K562 (cell line): ENCODE data around the gene DKK3. TPM values are rescaled to one million over a fixed set of nuclear protein-coding genes. Genes with fewer than 3 reads are reported as not detected.

Experiments
- ATAC-seq: fragments of 200-7000 bp; cut with Tn5 transposase; 3 replicates; pipeline ENCODE4 v1.9.1; 2020; ENCODE audit warnings: moderate library complexity
- BruUV-seq: library from RNA; stranded (reverse); fragments of 400-500 nt; replicated peaks from 2 replicates; lab custom pipeline; 2021; lab: Mats Ljungman, UMichigan
- CTCF ChIA-PET: fragments of 300-600 bp; formaldehyde crosslinking; extraction: SDS; loops from one replicate; lab custom pipeline; 2021; ENCODE audit warnings: low intra/inter-chr PET ratio; lab: Yijun Ruan, JAX
- POLR2A ChIA-PET: fragments of 300-600, 350-650 bp; sonication (Branson Sonifier 250); formaldehyde crosslinking; extraction: SDS; loops from one replicate; lab custom pipeline; 2021; ENCODE audit warnings: antibody characterized with exemption, inconsistent platforms; lab: Yijun Ruan, JAX
- DNase-seq, 4 experiments: peaks; one replicate each; pipeline versions ENCODE4 v3.0.0 to v3.0.0-alpha.2; 2011 to 2018; ENCODE audit warnings: low spot score in 3 of 4, mixed read lengths in 3 of 4; ENCODE audit errors: extremely low read depth in 1 of 4
- FAIRE-seq: peaks from 2 replicates; lab custom pipeline; 2011; peaks lifted over from hg19 to GRCh38; lab: Jason Lieb, UNC
- H2AFZ ChIP-seq: 2 replicates; pipeline ENCODE4 v1.6.0; 2011; ENCODE audit warnings: low read depth, low read length, control low read depth, inconsistent platforms
- H3K27ac ChIP-seq: fragments of 200-600 bp; 3 replicates; pipeline ENCODE4 v1.8.0; 2011; ENCODE audit warnings: low read depth, mild to moderate bottlenecking, control low read depth, inconsistent platforms, low read length, moderate library complexity, mixed read lengths; ENCODE audit errors: extremely low read depth
- H3K27me3 ChIP-seq, 2 experiments: fragments of 300-600 bp in 1 of 2; 2 replicates in 1 of 2; 3 replicates in 1 of 2; pipeline versions ENCODE4 v1.6.0 to v1.8.0; 2011; ENCODE audit warnings: inconsistent platforms in 2 of 2, low read length in 2 of 2, mild to moderate bottlenecking in 1 of 2, mixed read lengths in 1 of 2, moderate library complexity in 1 of 2; ENCODE audit not compliant: control insufficient read depth in 2 of 2, insufficient read depth in 2 of 2
- H3K36me3 ChIP-seq: fragments of 300-600 bp; 3 replicates; pipeline ENCODE4 v1.8.0; 2011; ENCODE audit warnings: mild to moderate bottlenecking, low read length, inconsistent platforms; ENCODE audit not compliant: control insufficient read depth, insufficient read depth
- H3K4me1 ChIP-seq, 2 experiments: fragments of 200-600 bp in 1 of 2; replicated peaks in 1 of 2; 2 replicates in 1 of 2; 3 replicates in 1 of 2; pipeline versions ENCODE4 v1.5.1 to v1.8.0; 2011; ENCODE audit warnings: inconsistent platforms in 2 of 2, low read length in 2 of 2, mild to moderate bottlenecking in 1 of 2, mixed read lengths in 1 of 2, moderate library complexity in 1 of 2; ENCODE audit not compliant: control insufficient read depth in 2 of 2, insufficient read depth in 2 of 2
- H3K4me2 ChIP-seq: 2 replicates; pipeline ENCODE4 v1.6.1; 2011; ENCODE audit warnings: low read length, control low read depth, inconsistent platforms, mixed read lengths; ENCODE audit not compliant: insufficient read depth
- H3K4me3 ChIP-seq: fragments of 200-600 bp; sonication (generic), shearing (Covaris generic); 2 replicates; pipeline ENCODE4 v1.5.1; 2016; ENCODE audit warnings: control low read depth, inconsistent platforms
- H3K79me2 ChIP-seq: fragments of 200-600 bp; 3 replicates; pipeline ENCODE4 v1.8.0; 2011; ENCODE audit warnings: low read length, inconsistent platforms; ENCODE audit not compliant: control insufficient read depth, insufficient read depth
- H3K9ac ChIP-seq, 2 experiments: 2 replicates each; pipeline versions ENCODE4 v1.6.0 to v1.6.1; 2011; ENCODE audit warnings: low read depth in 2 of 2, low read length in 2 of 2, control low read depth in 1 of 2, inconsistent platforms in 1 of 2, mild to moderate bottlenecking in 1 of 2, mixed read lengths in 1 of 2; ENCODE audit not compliant: insufficient read depth in 1 of 2
- H3K9me1 ChIP-seq: one replicate; pipeline ENCODE4 v1.6.0; 2011; ENCODE audit warnings: inconsistent platforms, mild to moderate bottlenecking, low read length, moderate library complexity; ENCODE audit not compliant: control insufficient read depth, insufficient read depth
- H3K9me3 ChIP-seq: replicated peaks from 2 replicates; pipeline ENCODE4 v1.5.1; 2011; ENCODE audit warnings: low read depth, low read length, inconsistent platforms; ENCODE audit not compliant: control insufficient read depth, insufficient read depth
- H4K20me1 ChIP-seq: replicated peaks from 2 replicates; pipeline ENCODE4 v1.6.1; 2011; ENCODE audit warnings: low read length, inconsistent platforms, mixed read lengths; ENCODE audit not compliant: control insufficient read depth, insufficient read depth
- ARID1B ChIP-seq: fragments of 450-650 bp; IDR thresholded peaks from 2 replicates; pipeline ENCODE4 v1.6.1; 2016; ENCODE audit warnings: antibody characterized with exemption, mild to moderate bottlenecking, inconsistent platforms
- GATAD2A ChIP-seq: fragments of 450-650 bp; IDR thresholded peaks from 2 replicates; pipeline ENCODE4 v1.6.1; 2017
- HLTF ChIP-seq: fragments of 450-650 bp; IDR thresholded peaks from 2 replicates; pipeline ENCODE4 v1.6.1; 2016
- RBM22 ChIP-seq: fragments of 200-400 bp; formaldehyde crosslinking; IDR thresholded peaks from 2 replicates; pipeline ENCODE4 v1.6.1; 2018; ENCODE audit warnings: low read length, low read depth; ENCODE audit not compliant: poor library complexity, severe bottlenecking
- TEAD2 ChIP-seq: fragments of 450-650 bp; IDR thresholded peaks from 2 replicates; pipeline ENCODE4 v1.6.1; 2016; ENCODE audit warnings: missing genetic modification characterization, control low read depth, missing compliant biosample characterization
- WGBS: fragments of 100-300 bp; shearing (Covaris generic); methylation state at CpG from one replicate; pipeline ENCODE4 v1.1.6; 2016; ENCODE audit warnings: low coverage, mixed read lengths; ENCODE audit not compliant: insufficient coverage; ENCODE audit errors: missing lambda C conversion rate; 5-methylcytosine and 5-hydroxymethylcytosine counted together
- in situ Hi-C: fragments of 300-500 bp; cut with MboI; formaldehyde crosslinking; loops from 4 replicates; pipeline ENCODE4 v1.15.0; 2018; ENCODE audit warnings: inconsistent platforms, mixed read lengths
- intact Hi-C: fragments of 100-400 bp; cut with micrococcal nuclease; formaldehyde crosslinking; loops from 2 replicates; pipeline ENCODE4 v1.14.2; 2022
- polyA plus RNA-seq, 8 experiments: library from polyadenylated mRNA; depleted of rRNA in 4 of 8; stranded (reverse) in 5 of 8; unstranded in 3 of 8; fragments of >200 nt; fragmentation: Nextera tagmentation in 2 of 8; fragmentation: Illumina TruSeq in 1 of 8; extraction: Ambion mirVana in 2 of 8; extraction: Trizol in 1 of 8; gene quantifications; 2 replicates each; pipeline versions ENCODE4 v1.2.1 to v1.2.3, GENCODE V29; 2011 to 2014; ENCODE audit warnings: inconsistent platforms in 1 of 8, missing spikeins in 1 of 8
- total RNA-seq, 7 experiments: library from RNA; depleted of rRNA in 6 of 7; stranded (reverse); fragments of >200 nt in 6 of 7; fragmentation: Illumina TruSeq in 2 of 7; extraction: Trizol in 2 of 7; gene quantifications; 2 replicates each; pipeline versions ENCODE4 v1.2.1 to v1.2.3, GENCODE V29; 2011 to 2021; ENCODE audit warnings: low replicate concordance in 1 of 7
- TF ChIP-seq, protein P1 (sequence below), 2 experiments: fragments of 450-650 bp in 1 of 2; sonication (generic) in 1 of 2; formaldehyde crosslinking in 1 of 2; IDR thresholded peaks in 1 of 2; conservative IDR thresholded peaks in 1 of 2; 2 replicates each; pipeline versions ENCODE4 v1.6.1 to v1.8.1; 2016 to 2023; ENCODE audit warnings: mild to moderate bottlenecking in 2 of 2, moderate library complexity in 2 of 2, inconsistent platforms in 1 of 2, missing genetic modification reagents in 1 of 2
- TF ChIP-seq, protein P2 (sequence below), 3 experiments: IDR thresholded peaks in 2 of 3; conservative IDR thresholded peaks in 1 of 3; 2 replicates each; pipeline ENCODE4 v1.5.1; 2011 to 2012; ENCODE audit warnings: low read length in 3 of 3, mild to moderate bottlenecking in 3 of 3, control low read depth in 2 of 3, improper control_type of control experiment in 1 of 3, inconsistent platforms in 1 of 3, low read depth in 1 of 3, mixed read lengths in 1 of 3, moderate library complexity in 1 of 3; ENCODE audit not compliant: insufficient read depth in 2 of 3
- TF ChIP-seq, protein P3 (sequence below): sonication (generic); formaldehyde crosslinking; IDR thresholded peaks from 2 replicates; pipeline ENCODE4 v1.8.1; 2023; ENCODE audit warnings: missing genetic modification reagents, mild to moderate bottlenecking, borderline replicate concordance

DKK3 gene
- total and polyA plus RNA-seq, 9 of the 15 experiments (the other 6 are each of a cell fraction or from before 2014, with no cell fraction given): 0.14 to 0.85 (median 0.38) TPM; not detected in 6

DNA sequence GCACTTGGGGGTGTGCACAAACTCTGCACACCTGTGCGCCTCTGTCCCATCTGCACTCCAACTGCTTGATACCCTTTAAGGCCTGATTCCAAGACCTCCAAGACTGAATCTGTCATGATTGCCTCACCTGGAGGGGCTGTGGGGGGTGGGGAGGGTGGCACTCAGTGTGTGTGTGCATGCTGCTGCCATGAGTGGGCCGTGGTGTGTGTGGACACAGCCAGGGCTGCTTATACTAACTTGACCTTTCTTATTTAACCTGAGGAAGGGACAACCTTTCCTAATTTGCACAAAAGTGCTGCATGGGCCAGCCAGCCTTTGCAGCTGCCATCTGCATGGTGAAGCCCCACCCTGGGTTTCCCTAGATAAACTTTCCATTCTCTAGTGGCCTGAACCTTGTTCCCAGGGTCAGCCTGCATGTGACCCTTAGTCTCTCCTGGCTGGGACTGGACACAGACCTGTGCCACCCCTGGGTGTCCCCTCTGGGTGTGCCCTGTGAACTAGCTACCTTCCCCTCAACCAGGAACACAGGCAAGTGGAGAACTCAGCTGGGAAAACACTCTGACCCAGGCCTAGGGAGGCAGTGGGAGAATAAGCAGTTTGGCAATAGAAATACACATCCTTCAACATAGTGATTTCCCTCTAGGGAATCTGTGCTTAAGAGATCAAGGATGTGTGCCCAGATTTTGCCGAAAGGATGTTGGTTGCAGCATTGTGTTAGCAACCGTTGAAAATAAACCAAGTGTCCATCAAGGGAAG lies 45.4 kb upstream of the DKK3 start (continued):
- TF ChIP-seq, protein P1, sequence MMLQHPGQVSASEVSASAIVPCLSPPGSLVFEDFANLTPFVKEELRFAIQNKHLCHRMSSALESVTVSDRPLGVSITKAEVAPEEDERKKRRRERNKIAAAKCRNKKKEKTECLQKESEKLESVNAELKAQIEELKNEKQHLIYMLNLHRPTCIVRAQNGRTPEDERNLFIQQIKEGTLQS (IDR thresholded peaks at IDR 0.05): no peak
- TF ChIP-seq, protein P1 (CRISPR knock-in tag; conservative IDR thresholded peaks at IDR 0.05): no peak
- TF ChIP-seq HLTF (no peak), GATAD2A (no peak), RBM22 (no peak)

DNA sequence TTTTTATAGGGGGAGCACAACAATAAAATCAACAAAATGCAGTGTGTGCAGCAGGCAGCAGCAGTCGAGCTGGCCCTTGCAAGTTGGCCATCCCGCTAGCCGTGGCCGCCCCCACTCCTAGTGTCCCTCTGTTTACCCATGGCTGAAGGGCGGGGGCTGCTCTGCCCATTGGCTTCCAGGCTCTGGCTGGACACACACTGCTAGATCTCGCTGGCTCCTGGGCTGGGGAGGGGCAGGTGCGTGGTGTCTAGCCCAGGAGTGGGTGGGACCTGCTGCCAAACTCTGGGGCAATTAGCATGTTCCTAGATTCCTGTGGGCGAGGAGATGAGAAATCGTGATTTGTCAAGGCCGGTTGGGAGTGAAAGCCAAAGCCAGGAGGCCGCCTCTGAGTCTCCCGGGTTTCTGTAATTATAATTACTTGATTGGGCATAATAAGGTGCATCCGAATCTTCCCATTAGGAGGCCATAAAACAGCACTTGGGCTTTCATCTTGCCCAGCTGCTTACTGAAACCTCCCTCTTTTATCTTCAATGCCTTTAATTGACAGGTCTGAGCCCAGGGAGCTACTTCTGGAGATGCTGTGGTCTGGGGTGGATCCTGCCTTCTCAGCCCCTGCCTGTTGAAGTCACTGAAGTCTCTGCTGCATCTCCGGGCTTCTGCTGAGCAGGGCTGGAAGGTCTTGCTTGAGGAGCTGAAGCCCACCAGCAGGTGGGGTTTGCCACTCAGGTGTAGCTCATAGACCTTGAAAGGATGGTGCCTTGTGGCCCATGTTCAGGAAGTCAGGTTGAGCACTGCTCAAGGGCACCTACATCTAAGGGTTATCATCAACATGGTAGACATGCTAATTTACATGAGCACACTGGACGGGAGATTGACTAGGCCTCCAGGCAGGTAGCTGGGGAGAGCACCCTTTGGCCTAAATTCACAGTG lies 44.5 kb upstream of the DKK3 start:
- ChIA-PET POLR2A (interaction anchor here (0.6 kb wide), 2 partner anchors 17 to 35 kb away, joined by 3 read pairs; no protein-coding TSS in a partner anchor), CTCF (no interaction called here)
- no peak overlapping the region for H3K4me3 ChIP-seq
- 54% methylated on average over 15 of the region's 15 CpGs for WGBS
- H3K4me1 ChIP-seq: peaks cover 0 to 8% of the 10 kb centered on the region in 2 experiments; a peak in 3 of 5 replicates
- in situ Hi-C loops (no loop called here), intact Hi-C loops (no loop called here)
- no peaks in the 10 kb centered on the region for H3K9me1 ChIP-seq
- BruUV-seq: no TSS peak
- DNase-seq: no peak
- peak; percentile 64 for FAIRE-seq
- ATAC-seq: peak; percentile 65; the same call in 2 of the 3 replicates
- no peaks in the 10 kb centered on the region for H3K36me3 ChIP-seq
- H3K27me3 ChIP-seq: no peaks in the 10 kb centered on the region
- no peak overlapping the region for H3K9ac ChIP-seq
- H2AFZ ChIP-seq: no peak overlapping the region
- H3K27ac ChIP-seq: no peak overlapping the region
- no peak overlapping the region for H3K4me2 ChIP-seq
- peaks cover 2% of the 10 kb centered on the region; the same call in 1 of the 2 replicates for H3K9me3 ChIP-seq
- H4K20me1 ChIP-seq: no peaks in the 10 kb centered on the region
- no peaks in the 10 kb centered on the region for H3K79me2 ChIP-seq
- TF ChIP-seq, protein P2, sequence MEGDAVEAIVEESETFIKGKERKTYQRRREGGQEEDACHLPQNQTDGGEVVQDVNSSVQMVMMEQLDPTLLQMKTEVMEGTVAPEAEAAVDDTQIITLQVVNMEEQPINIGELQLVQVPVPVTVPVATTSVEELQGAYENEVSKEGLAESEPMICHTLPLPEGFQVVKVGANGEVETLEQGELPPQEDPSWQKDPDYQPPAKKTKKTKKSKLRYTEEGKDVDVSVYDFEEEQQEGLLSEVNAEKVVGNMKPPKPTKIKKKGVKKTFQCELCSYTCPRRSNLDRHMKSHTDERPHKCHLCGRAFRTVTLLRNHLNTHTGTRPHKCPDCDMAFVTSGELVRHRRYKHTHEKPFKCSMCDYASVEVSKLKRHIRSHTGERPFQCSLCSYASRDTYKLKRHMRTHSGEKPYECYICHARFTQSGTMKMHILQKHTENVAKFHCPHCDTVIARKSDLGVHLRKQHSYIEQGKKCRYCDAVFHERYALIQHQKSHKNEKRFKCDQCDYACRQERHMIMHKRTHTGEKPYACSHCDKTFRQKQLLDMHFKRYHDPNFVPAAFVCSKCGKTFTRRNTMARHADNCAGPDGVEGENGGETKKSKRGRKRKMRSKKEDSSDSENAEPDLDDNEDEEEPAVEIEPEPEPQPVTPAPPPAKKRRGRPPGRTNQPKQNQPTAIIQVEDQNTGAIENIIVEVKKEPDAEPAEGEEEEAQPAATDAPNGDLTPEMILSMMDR (IDR thresholded peaks at IDR 0.05 in 2 of 3, conservative IDR thresholded peaks at IDR 0.05 in 1 of 3; ENCODE audit: insufficient read depth in 2 of 3, low read depth in 1 of 3, low read length in 3 of 3): peak in 2 of 3 experiments; percentile 12 to 31; a peak in 3 of 6 replicates
- TF ChIP-seq ARID1B (no peak), TEAD2 (tag) (no peak)
- TF ChIP-seq, protein P3, sequence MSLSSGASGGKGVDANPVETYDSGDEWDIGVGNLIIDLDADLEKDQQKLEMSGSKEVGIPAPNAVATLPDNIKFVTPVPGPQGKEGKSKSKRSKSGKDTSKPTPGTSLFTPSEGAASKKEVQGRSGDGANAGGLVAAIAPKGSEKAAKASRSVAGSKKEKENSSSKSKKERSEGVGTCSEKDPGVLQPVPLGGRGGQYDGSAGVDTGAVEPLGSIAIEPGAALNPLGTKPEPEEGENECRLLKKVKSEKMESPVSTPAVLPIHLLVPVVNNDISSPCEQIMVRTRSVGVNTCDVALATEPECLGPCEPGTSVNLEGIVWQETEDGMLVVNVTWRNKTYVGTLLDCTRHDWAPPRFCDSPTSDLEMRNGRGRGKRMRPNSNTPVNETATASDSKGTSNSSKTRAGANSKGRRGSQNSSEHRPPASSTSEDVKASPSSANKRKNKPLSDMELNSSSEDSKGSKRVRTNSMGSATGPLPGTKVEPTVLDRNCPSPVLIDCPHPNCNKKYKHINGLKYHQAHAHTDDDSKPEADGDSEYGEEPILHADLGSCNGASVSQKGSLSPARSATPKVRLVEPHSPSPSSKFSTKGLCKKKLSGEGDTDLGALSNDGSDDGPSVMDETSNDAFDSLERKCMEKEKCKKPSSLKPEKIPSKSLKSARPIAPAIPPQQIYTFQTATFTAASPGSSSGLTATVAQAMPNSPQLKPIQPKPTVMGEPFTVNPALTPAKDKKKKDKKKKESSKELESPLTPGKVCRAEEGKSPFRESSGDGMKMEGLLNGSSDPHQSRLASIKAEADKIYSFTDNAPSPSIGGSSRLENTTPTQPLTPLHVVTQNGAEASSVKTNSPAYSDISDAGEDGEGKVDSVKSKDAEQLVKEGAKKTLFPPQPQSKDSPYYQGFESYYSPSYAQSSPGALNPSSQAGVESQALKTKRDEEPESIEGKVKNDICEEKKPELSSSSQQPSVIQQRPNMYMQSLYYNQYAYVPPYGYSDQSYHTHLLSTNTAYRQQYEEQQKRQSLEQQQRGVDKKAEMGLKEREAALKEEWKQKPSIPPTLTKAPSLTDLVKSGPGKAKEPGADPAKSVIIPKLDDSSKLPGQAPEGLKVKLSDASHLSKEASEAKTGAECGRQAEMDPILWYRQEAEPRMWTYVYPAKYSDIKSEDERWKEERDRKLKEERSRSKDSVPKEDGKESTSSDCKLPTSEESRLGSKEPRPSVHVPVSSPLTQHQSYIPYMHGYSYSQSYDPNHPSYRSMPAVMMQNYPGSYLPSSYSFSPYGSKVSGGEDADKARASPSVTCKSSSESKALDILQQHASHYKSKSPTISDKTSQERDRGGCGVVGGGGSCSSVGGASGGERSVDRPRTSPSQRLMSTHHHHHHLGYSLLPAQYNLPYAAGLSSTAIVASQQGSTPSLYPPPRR (CRISPR knock-in tag): no peak
